Muscle of back (tissue), 11 donors: ENCODE data around the gene PPFIA4. TPM values are rescaled to one million over a fixed set of nuclear protein-coding genes. Genes with fewer than 3 reads are reported as not detected.

Experiments
- DNase-seq, 3 donors: peaks; one replicate each; pipeline versions ENCODE4 v3.0.0 to v3.0.0-alpha.2; 2013
- polyA plus RNA-seq, 10 donors: library from polyadenylated mRNA; unstranded; fragments of 120-200 nt; gene quantifications; one replicate each; pipeline ENCODE4 v1.2.1, GENCODE V29; 2013; ENCODE audit not compliant: insufficient read length in 10 of 10

Gene PPFIA4
- polyA plus RNA-seq, 10 donors = 19.9 to 68.4 (median 43.9) TPM

DNA sequence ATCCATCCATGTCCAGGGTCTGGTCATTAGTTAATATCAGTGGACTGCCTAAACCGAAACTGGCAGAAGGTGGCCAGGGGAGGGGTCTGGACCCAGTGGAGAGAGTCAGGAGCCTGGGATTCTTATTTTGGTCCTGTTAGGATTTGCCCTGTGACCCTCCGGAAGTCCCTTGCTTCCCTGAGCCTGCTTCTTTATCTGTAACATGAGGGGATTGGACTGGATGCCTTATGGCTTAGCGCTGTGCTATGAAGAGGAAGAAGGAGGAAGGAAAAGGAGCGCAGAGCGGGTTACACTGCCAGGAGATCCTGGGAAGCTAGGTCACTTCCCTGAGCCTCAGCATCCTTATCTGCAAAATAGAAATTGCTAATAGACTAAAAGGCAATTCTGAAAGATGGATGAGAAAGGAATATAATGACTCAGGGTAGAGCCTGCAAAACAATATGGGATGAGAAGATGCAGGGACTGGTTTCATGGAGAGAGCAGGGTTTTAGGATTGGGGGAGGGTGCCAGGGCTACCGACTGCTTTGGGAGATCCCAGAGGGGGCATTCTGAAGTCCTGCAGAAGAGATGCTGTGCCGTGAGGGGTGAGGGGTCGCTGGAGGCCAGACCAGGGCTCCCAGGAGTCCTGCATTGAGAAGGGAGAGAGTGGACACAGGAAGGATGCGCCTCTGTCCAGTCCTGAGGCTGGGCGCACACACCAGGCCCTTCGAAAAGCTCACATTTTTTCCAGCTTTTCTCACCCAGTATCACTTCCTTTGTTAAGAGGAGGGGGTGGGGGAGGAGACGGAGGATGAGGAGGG lies 100.8 kb downstream of the PPFIA4 start:
- no peak for DNase-seq

DNA sequence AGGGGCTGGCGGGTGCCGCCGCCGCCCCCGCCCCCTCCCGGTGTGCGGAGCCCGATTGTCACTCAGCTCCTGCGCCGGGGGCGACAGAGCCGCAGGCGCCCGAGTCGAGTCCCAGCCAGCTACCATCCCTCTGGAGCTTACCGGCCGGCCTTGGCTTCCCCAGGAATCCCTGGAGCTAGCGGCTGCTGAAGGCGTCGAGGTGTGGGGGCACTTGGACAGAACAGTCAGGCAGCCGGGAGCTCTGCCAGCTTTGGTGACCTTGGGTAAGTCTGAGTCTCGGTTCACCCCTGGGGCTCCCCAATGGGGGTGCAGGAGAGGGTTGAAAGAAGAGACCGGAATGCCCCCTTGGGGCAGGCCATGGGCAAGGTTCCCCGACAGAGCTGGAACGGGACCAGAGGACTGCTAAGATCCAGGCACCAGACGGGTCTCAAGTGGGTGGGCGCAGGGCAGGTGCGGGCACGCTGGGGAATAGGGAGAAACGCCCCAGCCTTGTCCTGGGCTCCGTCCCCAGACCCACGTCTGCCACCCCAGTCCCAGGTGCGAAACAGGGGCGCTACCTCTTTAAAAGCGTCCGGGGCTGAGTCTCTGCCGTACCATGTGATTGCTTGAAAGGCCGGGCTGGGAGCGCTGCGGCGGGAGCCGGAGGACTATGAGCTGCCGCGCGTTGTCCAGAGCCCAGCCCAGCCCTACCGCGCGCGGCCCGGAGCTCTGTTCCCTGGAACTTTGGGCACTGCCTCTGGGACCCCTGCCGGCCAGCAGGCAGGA lies 101.6 kb downstream of the PPFIA4 start, which contains the start of gene ADORA1:
ADORA1 (plus strand) TSS at position 61 of the 765 bp plus-strand sequence. CDS start 1,116 bp downstream, outside the sequence.
- DNase-seq = peak in 2 of 3 donors; percentile 45 to 72

DNA sequence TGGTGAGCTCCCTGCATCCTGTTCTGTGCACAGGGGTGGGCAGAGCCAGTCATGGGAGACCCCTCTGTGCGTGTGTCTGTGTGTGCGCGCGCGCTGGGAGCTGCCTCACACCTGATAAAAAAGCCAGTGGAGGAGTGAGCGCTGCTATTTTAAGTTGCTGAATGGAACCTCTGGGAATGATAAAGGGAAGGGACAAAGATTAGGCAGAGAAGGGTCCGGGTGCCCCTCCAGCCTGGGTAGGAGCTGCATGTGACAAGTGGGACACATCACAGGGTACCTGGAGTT lies 102.1 kb downstream of the PPFIA4 start:
- DNase-seq = no peak

Other genes starting within 250 kb of the PPFIA4 start
- gene KDM5B, start 218.1 kb upstream of the PPFIA4 start, polyA plus RNA-seq = 10 to 100 TPM; 41.8 to 55.4 (median 45.2) TPM
- gene PCAT6, start 215.5 kb upstream of the PPFIA4 start, polyA plus RNA-seq = 1 to 10 TPM; 1.6 to 4.0 (median 2.4) TPM
- gene RABIF, start 137.3 kb upstream of the PPFIA4 start, polyA plus RNA-seq = 1 to 10 TPM; 5.8 to 7.9 (median 7.2) TPM
- 10 to 100 TPM; 16.8 to 26.1 (median 20.7) TPM for gene KLHL12, start 99.3 kb upstream of the PPFIA4 start, polyA plus RNA-seq
- gene ADIPOR1, start 68.2 kb upstream of the PPFIA4 start, polyA plus RNA-seq = 100 to 1,000 TPM in 1 of 10 donors, 10 to 100 TPM in 9; 60.7 to 106 (median 70.6) TPM
- 10 to 100 TPM; 59.8 to 95.6 (median 73.7) TPM for gene CYB5R1, start 59.2 kb upstream of the PPFIA4 start, polyA plus RNA-seq
- 10 to 100 TPM; 35.2 to 50.1 (median 39.5) TPM for gene TMEM183A, start 19.1 kb upstream of the PPFIA4 start, polyA plus RNA-seq
- 100 to 1,000 TPM; 263 to 409 (median 353) TPM for gene MYOG, start 59.5 kb downstream of the PPFIA4 start, polyA plus RNA-seq
- gene ADORA1, start 101.2 kb downstream of the PPFIA4 start, polyA plus RNA-seq = 1 to 10 TPM; 1.9 to 7.7 (median 4.5) TPM
- 100 to 1,000 TPM; 136 to 473 (median 236) TPM for gene MYBPH, start 149.3 kb downstream of the PPFIA4 start, polyA plus RNA-seq
- 1 to 10 TPM in 3 of 10 donors, under 1 TPM in 7; 0.24 to 1.2 (median 0.65) TPM for gene CHI3L1, start 160.2 kb downstream of the PPFIA4 start, polyA plus RNA-seq
- gene CHIT1, start 203.2 kb downstream of the PPFIA4 start, polyA plus RNA-seq = 1 to 10 TPM in 1 of 10 donors, under 1 TPM in 9; 0.28 to 1.0 (median 0.52) TPM